Transverse colon (tissue), 4 donors: ENCODE measurements around the gene GPR26. TPM values are rescaled to one million over a fixed set of nuclear protein-coding genes. Genes with fewer than 3 reads are reported as not detected.

Source experiments
- DNase-seq: peaks from one replicate; pipeline ENCODE4 v3.0.0-alpha.2; 2019
- H3K27ac ChIP-seq, 4 donors: fragments of 200-600 bp; sonication (generic); 2 replicates each; pipeline ENCODE4 v1.5.1; 2016 to 2018; ENCODE audit warnings: inconsistent platforms in 4 of 4
- H3K27me3 ChIP-seq: fragments of 200-600 bp; sonication (generic); 2 replicates; pipeline ENCODE4 v1.5.1; 2017; ENCODE audit warnings: inconsistent platforms
- H3K36me3 ChIP-seq, 4 donors: fragments of 200-600 bp; sonication (generic); 2 replicates each; pipeline ENCODE4 v1.5.1; 2017 to 2019; ENCODE audit warnings: inconsistent platforms in 4 of 4
- H3K4me1 ChIP-seq, 4 donors: fragments of 200-600 bp; sonication (generic); 2 replicates each; pipeline ENCODE4 v1.5.1; 2017 to 2020; ENCODE audit warnings: inconsistent platforms in 4 of 4
- H3K4me3 ChIP-seq, 4 donors: fragments of 200-600 bp; sonication (generic); 1 replicate in 1 of 4; 2 replicates in 3 of 4; pipeline versions ENCODE4 v1.5.1 to v1.6.1; 2017 to 2019; ENCODE audit warnings: inconsistent platforms in 4 of 4
- H3K9me3 ChIP-seq, 2 donors: fragments of 200-600 bp; sonication (generic); 2 replicates each; pipeline ENCODE4 v1.5.1; 2017 to 2019; ENCODE audit warnings: inconsistent platforms in 2 of 2
- EP300 ChIP-seq: sonication (generic); formaldehyde crosslinking; IDR thresholded peaks from one replicate; pipeline ENCODE4 v1.6.1; 2017; ENCODE audit warnings: antibody characterized with exemption, low read depth
- POLR2A ChIP-seq: fragments of 450-650 bp; IDR thresholded peaks from one replicate; pipeline ENCODE4 v1.6.1; 2016; ENCODE audit warnings: antibody characterized with exemption, mild to moderate bottlenecking, moderate library complexity
- POLR2AphosphoS5 ChIP-seq, 3 donors: sonication (generic); formaldehyde crosslinking; IDR thresholded peaks; one replicate each; pipeline ENCODE4 v1.6.1; 2016; ENCODE audit warnings: antibody characterized with exemption in 3 of 3
- WGBS, 2 donors: methylation state at CpG; one replicate each; pipeline ENCODE4 v1.1.5; 2018; ENCODE audit warnings: low coverage in 1 of 2; 5-methylcytosine and 5-hydroxymethylcytosine counted together
- in situ Hi-C, 4 donors: fragments of 200-750 bp; cut with MboI; loops; one replicate each; pipeline versions ENCODE4 v1.15.0 to v1.15.1; 2017; ENCODE audit warnings: low sequenced_read_pairs in 3 of 4, low pct_ligation_motif_present in 1 of 4, low pct_unique_long_range_greater_than_20kb in 1 of 4
- intact Hi-C: fragments of 100-400 bp; cut with DNase I; formaldehyde crosslinking; loops from one replicate; pipeline ENCODE4 v1.15.1; 2023; ENCODE audit warnings: low total_unique reads
- total RNA-seq, 4 donors: library from RNA; depleted of rRNA; stranded (reverse); fragments of >200 nt; gene quantifications; one replicate each; pipeline ENCODE4 v1.1.0, GENCODE V29; 2016
- TF ChIP-seq, protein P1 (sequence below), 5 experiments: fragments of 200-600 bp in 3 of 5; fragments of 450-650 bp in 2 of 5; sonication (generic) in 3 of 5; IDR thresholded peaks; 1 replicate in 2 of 5; 2 replicates in 3 of 5; pipeline ENCODE4 v1.5.1; 2016 to 2017; ENCODE audit warnings: antibody characterized with exemption in 5 of 5, inconsistent platforms in 3 of 5, mild to moderate bottlenecking in 2 of 5, moderate library complexity in 1 of 5

The GPR26 gene
- total RNA-seq, 4 donors from 2014 or later = not detected

DNA sequence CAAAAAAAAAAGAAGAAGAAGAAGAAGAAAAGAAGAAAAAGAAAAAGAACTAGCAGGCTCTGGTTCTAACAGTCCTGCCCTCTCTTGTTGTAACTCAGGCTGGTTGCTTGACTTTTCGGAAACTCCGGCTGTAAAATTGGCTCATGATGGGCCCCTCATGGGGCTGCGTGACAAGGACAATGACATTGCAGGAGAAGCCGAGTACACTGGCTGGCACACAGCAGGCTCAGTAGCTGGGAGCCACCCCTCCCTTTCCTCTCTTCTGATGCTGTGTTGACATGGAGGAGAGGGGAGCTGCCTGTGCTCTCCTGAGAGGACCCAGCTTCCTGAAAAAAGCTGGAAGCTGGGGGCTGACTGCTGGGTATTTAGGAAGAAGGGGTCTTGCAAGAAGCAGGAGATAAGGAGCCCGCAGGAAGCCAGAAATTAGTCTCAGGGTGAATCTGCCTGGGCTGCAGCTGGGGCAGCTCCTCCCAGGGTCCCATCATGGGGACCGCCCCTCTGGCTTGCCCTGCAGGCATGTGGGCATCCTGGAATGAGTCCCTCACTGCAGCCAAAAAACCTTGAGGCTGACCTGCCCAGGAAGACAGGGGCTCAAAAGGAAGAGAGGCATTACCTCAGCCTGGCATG, 14.6 kb upstream of the GPR26 start:
- WGBS, 2 donors = 86 to 100% methylated on average over 3 to 6 of the region's 6 CpGs
- H3K4me1 ChIP-seq = no peaks in the 10 kb centered on the region
- TF ChIP-seq POLR2AphosphoS5 (IDR thresholded peaks at IDR 0.05) (no peak), EP300 (no peak)
- in situ Hi-C loops = no loop called here
- no peaks in the 10 kb centered on the region for H3K27me3 ChIP-seq
- intact Hi-C loops = no loop called here
- no peak overlapping the region for H3K27ac ChIP-seq
- H3K4me3 ChIP-seq = no peak overlapping the region
- no peak for DNase-seq
- no peaks in the 10 kb centered on the region for H3K36me3 ChIP-seq
- H3K9me3 ChIP-seq = no peaks in the 10 kb centered on the region

DNA sequence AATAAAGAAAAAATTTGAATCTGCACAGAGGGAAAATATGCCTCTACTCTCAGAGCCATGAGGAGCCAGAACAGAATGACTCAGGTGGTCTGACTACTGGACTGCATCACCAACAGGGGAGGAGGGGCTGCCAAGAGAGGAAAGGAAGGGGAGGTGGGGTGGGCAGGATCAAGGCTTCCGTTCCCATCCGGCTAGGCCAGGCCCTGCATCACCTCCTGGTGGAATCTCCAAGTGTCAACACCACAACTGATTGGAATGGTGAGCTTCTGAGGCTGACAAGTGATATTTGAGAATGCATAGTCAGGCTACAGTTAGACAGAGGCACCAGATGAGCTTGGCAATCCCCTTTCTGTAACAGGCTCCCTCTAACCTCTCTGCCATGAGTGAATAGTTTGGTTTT, 10.4 kb upstream of the GPR26 start:
- no peak for DNase-seq
- Histone ChIP-seq H3K27me3 (no peaks in the 10 kb centered on the region), H3K36me3 (no peaks in the 10 kb centered on the region), H3K27ac (no peak overlapping the region), H3K9me3 (no peaks in the 10 kb centered on the region), H3K4me1 (no peaks in the 10 kb centered on the region), H3K4me3 (no peak overlapping the region)
- no peak for TF ChIP-seq POLR2AphosphoS5 (IDR thresholded peaks at IDR 0.05)
- TF ChIP-seq, protein P1, sequence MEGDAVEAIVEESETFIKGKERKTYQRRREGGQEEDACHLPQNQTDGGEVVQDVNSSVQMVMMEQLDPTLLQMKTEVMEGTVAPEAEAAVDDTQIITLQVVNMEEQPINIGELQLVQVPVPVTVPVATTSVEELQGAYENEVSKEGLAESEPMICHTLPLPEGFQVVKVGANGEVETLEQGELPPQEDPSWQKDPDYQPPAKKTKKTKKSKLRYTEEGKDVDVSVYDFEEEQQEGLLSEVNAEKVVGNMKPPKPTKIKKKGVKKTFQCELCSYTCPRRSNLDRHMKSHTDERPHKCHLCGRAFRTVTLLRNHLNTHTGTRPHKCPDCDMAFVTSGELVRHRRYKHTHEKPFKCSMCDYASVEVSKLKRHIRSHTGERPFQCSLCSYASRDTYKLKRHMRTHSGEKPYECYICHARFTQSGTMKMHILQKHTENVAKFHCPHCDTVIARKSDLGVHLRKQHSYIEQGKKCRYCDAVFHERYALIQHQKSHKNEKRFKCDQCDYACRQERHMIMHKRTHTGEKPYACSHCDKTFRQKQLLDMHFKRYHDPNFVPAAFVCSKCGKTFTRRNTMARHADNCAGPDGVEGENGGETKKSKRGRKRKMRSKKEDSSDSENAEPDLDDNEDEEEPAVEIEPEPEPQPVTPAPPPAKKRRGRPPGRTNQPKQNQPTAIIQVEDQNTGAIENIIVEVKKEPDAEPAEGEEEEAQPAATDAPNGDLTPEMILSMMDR (IDR thresholded peaks at IDR 0.05) = no peak
- no peak for TF ChIP-seq POLR2A
- no peak for TF ChIP-seq EP300
- 53 to 69% methylated on average over 2 of the region's 2 CpGs for WGBS, 2 donors
- in situ Hi-C loops = no loop called here
- intact Hi-C loops = no loop called here

- DNase-seq = no peak
- in situ Hi-C loops (no loop called here), intact Hi-C loops (no loop called here)
- Histone ChIP-seq H3K4me3 (no peak overlapping the region), H3K27ac (no peak overlapping the region), H3K9me3 (no peaks in the 10 kb centered on the region), H3K4me1 (no peaks in the 10 kb centered on the region), H3K27me3 (peaks cover 45% of the 10 kb centered on the region), H3K36me3 (no peaks in the 10 kb centered on the region)
- no peak for TF ChIP-seq EP300
- TF ChIP-seq, protein P1 (IDR thresholded peaks at IDR 0.05) = no peak
- TF ChIP-seq POLR2A = no peak
- TF ChIP-seq POLR2AphosphoS5 (IDR thresholded peaks at IDR 0.05) = no peak
- WGBS, 2 donors = 0 to 49% methylated on average over 1 to 3 of the region's 3 CpGs
Measured at GRCh38 chr10:123663522-123663921, 2.6 kb upstream of the GPR26 start.

GRCh38 chr10:123665491-123666286, 466 bp upstream of the GPR26 start:
- no peak overlapping the region for H3K27ac ChIP-seq
- intact Hi-C loops (no loop called here), in situ Hi-C loops (no loop called here)
- DNase-seq = no peak
- H3K27me3 ChIP-seq = peaks cover 57% of the 10 kb centered on the region
- no peaks in the 10 kb centered on the region for H3K36me3 ChIP-seq
- TF ChIP-seq POLR2A = no peak
- TF ChIP-seq, protein P1 (IDR thresholded peaks at IDR 0.05) = no peak
- no peak for TF ChIP-seq POLR2AphosphoS5 (IDR thresholded peaks at IDR 0.05)
- TF ChIP-seq EP300 = no peak
- H3K9me3 ChIP-seq = no peaks in the 10 kb centered on the region
- no peaks in the 10 kb centered on the region for H3K4me1 ChIP-seq
- H3K4me3 ChIP-seq = no peak overlapping the region
- 0 to 20% methylated on average over 6 to 47 of the region's 47 CpGs for WGBS, 2 donors
